ENCODE results near the gene OSBP2. TPM values are rescaled to one million over a fixed set of nuclear protein-coding genes. Genes with fewer than 3 reads are reported as not detected.

Gene OSBP2
- total and polyA plus RNA-seq, 2 of the 13 experiments (the other 11 are each of a cell fraction or from before 2014, with no cell fraction given) = 5.0 to 7.7 TPM

DNA sequence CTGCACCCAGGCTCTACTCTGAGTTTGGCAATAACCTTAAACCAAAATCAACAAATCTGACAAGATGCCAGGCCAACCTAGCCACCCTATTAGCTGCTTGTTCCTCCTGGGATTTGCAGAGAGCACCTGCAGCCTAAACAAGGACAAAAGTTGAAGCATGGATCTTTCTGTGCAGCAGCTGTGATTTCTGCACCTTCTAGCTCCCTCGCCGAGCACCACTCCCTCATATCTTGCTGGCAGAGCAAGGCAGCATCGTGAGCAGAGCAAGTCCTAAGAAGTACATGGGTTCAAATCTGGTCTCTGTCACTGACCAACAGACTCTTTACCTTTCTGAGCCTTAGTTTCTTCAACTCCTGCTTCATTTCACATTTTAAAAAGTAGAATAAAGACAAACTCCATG is 235.6 kb downstream of the OSBP2 start:
- Histone ChIP-seq H3K4me1 (ENCODE audit: insufficient read depth, low read length) (no peaks in the 10 kb centered on the region), H3K27me3 (ENCODE audit: control insufficient read depth in 1 of 2, insufficient read depth in 2 of 2, low read length in 2 of 2) (no peaks in the 10 kb centered on the region), H3K27ac (ENCODE audit: extremely low read length, insufficient read depth, low read length) (no peak overlapping the region), H3K9ac (ENCODE audit: insufficient read depth, low read depth, low read length) (no peak overlapping the region), H3K9me3 (ENCODE audit: low read length) (no peaks in the 10 kb centered on the region), H4K20me1 (ENCODE audit: insufficient read depth, low read length) (no peaks in the 10 kb centered on the region), H3K4me3 (replicated peaks in 1 of 3; ENCODE audit: insufficient read depth in 1 of 3, low read depth in 2 of 3, low read length in 3 of 3) (no peak overlapping the region), H3K4me2 (ENCODE audit: low read depth, low read length) (no peak overlapping the region), H3K36me3 (replicated peaks in 1 of 2; ENCODE audit: control insufficient read depth in 1 of 2, insufficient read depth in 2 of 2, low read length in 2 of 2) (peaks cover 56 to 94% of the 10 kb centered on the region in 2 experiments), H3K79me2 (ENCODE audit: insufficient read depth, low read length) (no peaks in the 10 kb centered on the region), H2AFZ (ENCODE audit: low read length) (no peak overlapping the region)
- no TSS peak for BruUV-seq (replicated peaks)
- intact Hi-C loops (cut with micrococcal nuclease; ENCODE audit: unreplicated experiment) (no loop called here), in situ Hi-C loops (cut with HindIII; ENCODE audit: extremely low pct_ligation_motif_present, low pct_unique_long_range_greater_than_20kb) (no loop called here)
- ATAC-seq = no peak
- DNase-seq (ENCODE audit: low spot score) = no peak
- ChIA-PET POLR2A (no interaction called here), CTCF (ENCODE audit: low intra/inter-chr PET ratio, low total read pairs) (no interaction called here)
- TF ChIP-seq NR2C2 (CRISPR knock-in tag; IDR thresholded peaks at IDR 0.05; ENCODE audit: borderline replicate concordance) (no peak), ZNF761 (CRISPR knock-in tag; conservative IDR thresholded peaks at IDR 0.05) (no peak), ZNF350 (CRISPR knock-in tag; IDR thresholded peaks at IDR 0.05; ENCODE audit: borderline replicate concordance, low read depth) (no peak), REPIN1 (CRISPR knock-in tag; IDR thresholded peaks at IDR 0.05; ENCODE audit: borderline replicate concordance, low read depth) (no peak), ZNF24 (IDR thresholded peaks at IDR 0.05) (no peak), ZNF331 (CRISPR knock-in tag; IDR thresholded peaks at IDR 0.05) (no peak), ZNF282 (IDR thresholded peaks at IDR 0.05; ENCODE audit: partially characterized antibody) (no peak), ZNF749 (CRISPR knock-in tag; IDR thresholded peaks at IDR 0.05; ENCODE audit: borderline replicate concordance) (no peak), ZNF660 (CRISPR knock-in tag; IDR thresholded peaks at IDR 0.05; ENCODE audit: borderline replicate concordance, low read depth) (no peak), PHF21A (CRISPR knock-in tag; IDR thresholded peaks at IDR 0.05) (no peak), ZNF138 (CRISPR knock-in tag; IDR thresholded peaks at IDR 0.05; ENCODE audit: low read depth) (no peak), TMF1 (CRISPR knock-in tag; IDR thresholded peaks at IDR 0.05; ENCODE audit: low read depth) (no peak), TOE1 (CRISPR knock-in tag; IDR thresholded peaks at IDR 0.05) (no peak), ZNF335 (CRISPR knock-in tag; IDR thresholded peaks at IDR 0.05) (no peak)
- TF ChIP-seq, protein P1, sequence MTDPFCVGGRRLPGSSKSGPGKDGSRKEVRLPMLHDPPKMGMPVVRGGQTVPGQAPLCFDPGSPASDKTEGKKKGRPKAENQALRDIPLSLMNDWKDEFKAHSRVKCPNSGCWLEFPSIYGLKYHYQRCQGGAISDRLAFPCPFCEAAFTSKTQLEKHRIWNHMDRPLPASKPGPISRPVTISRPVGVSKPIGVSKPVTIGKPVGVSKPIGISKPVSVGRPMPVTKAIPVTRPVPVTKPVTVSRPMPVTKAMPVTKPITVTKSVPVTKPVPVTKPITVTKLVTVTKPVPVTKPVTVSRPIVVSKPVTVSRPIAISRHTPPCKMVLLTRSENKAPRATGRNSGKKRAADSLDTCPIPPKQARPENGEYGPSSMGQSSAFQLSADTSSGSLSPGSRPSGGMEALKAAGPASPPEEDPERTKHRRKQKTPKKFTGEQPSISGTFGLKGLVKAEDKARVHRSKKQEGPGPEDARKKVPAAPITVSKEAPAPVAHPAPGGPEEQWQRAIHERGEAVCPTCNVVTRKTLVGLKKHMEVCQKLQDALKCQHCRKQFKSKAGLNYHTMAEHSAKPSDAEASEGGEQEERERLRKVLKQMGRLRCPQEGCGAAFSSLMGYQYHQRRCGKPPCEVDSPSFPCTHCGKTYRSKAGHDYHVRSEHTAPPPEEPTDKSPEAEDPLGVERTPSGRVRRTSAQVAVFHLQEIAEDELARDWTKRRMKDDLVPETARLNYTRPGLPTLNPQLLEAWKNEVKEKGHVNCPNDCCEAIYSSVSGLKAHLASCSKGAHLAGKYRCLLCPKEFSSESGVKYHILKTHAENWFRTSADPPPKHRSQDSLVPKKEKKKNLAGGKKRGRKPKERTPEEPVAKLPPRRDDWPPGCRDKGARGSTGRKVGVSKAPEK (CRISPR knock-in tag; IDR thresholded peaks at IDR 0.05; ENCODE audit: borderline replicate concordance) = no peak
- TF ChIP-seq, protein P2, sequence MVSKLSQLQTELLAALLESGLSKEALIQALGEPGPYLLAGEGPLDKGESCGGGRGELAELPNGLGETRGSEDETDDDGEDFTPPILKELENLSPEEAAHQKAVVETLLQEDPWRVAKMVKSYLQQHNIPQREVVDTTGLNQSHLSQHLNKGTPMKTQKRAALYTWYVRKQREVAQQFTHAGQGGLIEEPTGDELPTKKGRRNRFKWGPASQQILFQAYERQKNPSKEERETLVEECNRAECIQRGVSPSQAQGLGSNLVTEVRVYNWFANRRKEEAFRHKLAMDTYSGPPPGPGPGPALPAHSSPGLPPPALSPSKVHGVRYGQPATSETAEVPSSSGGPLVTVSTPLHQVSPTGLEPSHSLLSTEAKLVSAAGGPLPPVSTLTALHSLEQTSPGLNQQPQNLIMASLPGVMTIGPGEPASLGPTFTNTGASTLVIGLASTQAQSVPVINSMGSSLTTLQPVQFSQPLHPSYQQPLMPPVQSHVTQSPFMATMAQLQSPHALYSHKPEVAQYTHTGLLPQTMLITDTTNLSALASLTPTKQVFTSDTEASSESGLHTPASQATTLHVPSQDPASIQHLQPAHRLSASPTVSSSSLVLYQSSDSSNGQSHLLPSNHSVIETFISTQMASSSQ (IDR thresholded peaks at IDR 0.05; ENCODE audit: low read depth) = no peak
- TF ChIP-seq, protein P2 (CRISPR knock-in tag; IDR thresholded peaks at IDR 0.05; ENCODE audit: borderline replicate concordance) = no peak
- TF ChIP-seq, protein P3, sequence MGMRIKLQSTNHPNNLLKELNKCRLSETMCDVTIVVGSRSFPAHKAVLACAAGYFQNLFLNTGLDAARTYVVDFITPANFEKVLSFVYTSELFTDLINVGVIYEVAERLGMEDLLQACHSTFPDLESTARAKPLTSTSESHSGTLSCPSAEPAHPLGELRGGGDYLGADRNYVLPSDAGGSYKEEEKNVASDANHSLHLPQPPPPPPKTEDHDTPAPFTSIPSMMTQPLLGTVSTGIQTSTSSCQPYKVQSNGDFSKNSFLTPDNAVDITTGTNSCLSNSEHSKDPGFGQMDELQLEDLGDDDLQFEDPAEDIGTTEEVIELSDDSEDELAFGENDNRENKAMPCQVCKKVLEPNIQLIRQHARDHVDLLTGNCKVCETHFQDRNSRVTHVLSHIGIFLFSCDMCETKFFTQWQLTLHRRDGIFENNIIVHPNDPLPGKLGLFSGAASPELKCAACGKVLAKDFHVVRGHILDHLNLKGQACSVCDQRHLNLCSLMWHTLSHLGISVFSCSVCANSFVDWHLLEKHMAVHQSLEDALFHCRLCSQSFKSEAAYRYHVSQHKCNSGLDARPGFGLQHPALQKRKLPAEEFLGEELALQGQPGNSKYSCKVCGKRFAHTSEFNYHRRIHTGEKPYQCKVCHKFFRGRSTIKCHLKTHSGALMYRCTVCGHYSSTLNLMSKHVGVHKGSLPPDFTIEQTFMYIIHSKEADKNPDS (CRISPR knock-in tag; IDR thresholded peaks at IDR 0.05) = no peak
- 88% methylated on average over 3 of the region's 3 CpGs for WGBS (ENCODE audit: low lambda C conversion rate)
- no peak for FAIRE-seq
